Right cardiac atrium (tissue), 5 donors: Measurements from ENCODE around the gene OARD1. TPM values are rescaled to one million over a fixed set of nuclear protein-coding genes. Genes with fewer than 3 reads are reported as not detected.

Experiments
- ATAC-seq, 2 donors: fragments of 200-7000 bp; cut with Tn5 transposase; one replicate each; pipeline versions ENCODE4 v1.8.0 to v1.9.1; 2020; ENCODE audit warnings: moderate library complexity in 2 of 2, mild to moderate bottlenecking in 1 of 2
- DNase-seq, 3 donors: peaks; one replicate each; pipeline ENCODE4 v3.0.0-alpha.2; 2020
- H3K27ac ChIP-seq: one replicate; pipeline ENCODE4 v1.5.1; 2013; ENCODE audit warnings: mild to moderate bottlenecking, low read length, control low read depth, moderate library complexity
- H3K27me3 ChIP-seq: one replicate; pipeline ENCODE4 v1.6.1; 2013; ENCODE audit not compliant: control insufficient read depth, insufficient read depth
- H3K4me1 ChIP-seq: one replicate; pipeline ENCODE4 v1.6.1; 2013; ENCODE audit warnings: low read length; ENCODE audit not compliant: control insufficient read depth, insufficient read depth
- H3K4me3 ChIP-seq: one replicate; pipeline ENCODE4 v1.5.1; 2013; ENCODE audit warnings: low read length, control low read depth
- H3K9me3 ChIP-seq: one replicate; pipeline ENCODE4 v1.6.1; 2013; ENCODE audit warnings: low read length; ENCODE audit not compliant: control insufficient read depth
- WGBS: extraction: QIAGEN DNeasy Blood & Tissue Kit; methylation state at CpG from one replicate; pipeline ENCODE4 v1.1.7; 2013; 5-methylcytosine and 5-hydroxymethylcytosine counted together
- intact Hi-C, 4 donors: fragments of 100-400 bp; cut with DNase I; formaldehyde crosslinking; loops; one replicate each; pipeline versions ENCODE4 v1.11.0 to v1.14.0; 2022 to 2023
- polyA plus RNA-seq: library from polyadenylated mRNA; stranded (reverse); fragments of 200-250 nt; gene quantifications from one replicate; pipeline ENCODE4 v1.2.3, GENCODE V29; 2013
- total RNA-seq, 4 donors: library from RNA; stranded (reverse); fragmentation: NEBNext Ultra II Directional; extraction: Animal tissue kit (Norgen Biotek cat#: 25700); gene quantifications; one replicate each; pipeline ENCODE4 v1.2.1, GENCODE V29; 2021
- donor health status: healthy with polysubstance abuse.
- donor health status: DM: no; HTN: yes; CAD: no.
- donor health status: DM: no; HTN: no; CAD: no.
- donor health status: DM: no; HTN: yes; CAD: no; lungs with severe emphysema.
- donor health status: DM: yes; HTN: yes; CAD: no.

The OARD1 gene
- total and polyA plus RNA-seq, 5 donors, result 15.1 to 27.8 (median 19.0) TPM

- Histone ChIP-seq H3K27me3 (no peaks in the 10 kb centered on the region), H3K27ac (no peak overlapping the region), H3K4me3 (no peak overlapping the region), H3K4me1 (no peaks in the 10 kb centered on the region), H3K9me3 (no peaks in the 10 kb centered on the region)
- intact Hi-C loops, result no loop called here
- no peak for ATAC-seq
- WGBS, result 95% methylated on average over 4 of the region's 4 CpGs
- no peak for DNase-seq
Measured at GRCh38 chr6:41092421-41093140, 20.4 kb upstream of the OARD1 start.

- intact Hi-C loops, result no loop called here
Measured at GRCh38 chr6:41090841-41091761, 18.9 kb upstream of the OARD1 start.

GRCh38 chr6:41088451-41088850, 16.3 kb upstream of the OARD1 start:
- intact Hi-C loops, result no loop called here
- Histone ChIP-seq H3K9me3 (no peaks in the 10 kb centered on the region), H3K27me3 (no peaks in the 10 kb centered on the region), H3K4me1 (no peaks in the 10 kb centered on the region), H3K27ac (no peak overlapping the region), H3K4me3 (no peak overlapping the region)
- no peak for ATAC-seq
- 96% methylated on average over 4 of the region's 4 CpGs for WGBS
- no peak for DNase-seq

More at GRCh38 chr6:41090841-41091761, 18.9 kb upstream of the OARD1 start:
- no peak for DNase-seq
- H3K27me3 ChIP-seq, result no peaks in the 10 kb centered on the region
- no peak overlapping the region for H3K4me3 ChIP-seq
- H3K9me3 ChIP-seq, result no peaks in the 10 kb centered on the region
- no peaks in the 10 kb centered on the region for H3K4me1 ChIP-seq
- H3K27ac ChIP-seq, result no peak overlapping the region
- 29% methylated on average over 1 of the region's 1 CpG for WGBS
- no peak for ATAC-seq

GRCh38 chr6:41085182-41085581, 13.0 kb upstream of the OARD1 start:
- H3K27ac ChIP-seq, result no peak overlapping the region
- ATAC-seq (no peak), DNase-seq (no peak)
- no peak overlapping the region for H3K4me3 ChIP-seq
- no peaks in the 10 kb centered on the region for H3K4me1 ChIP-seq
- H3K9me3 ChIP-seq, result no peaks in the 10 kb centered on the region
- intact Hi-C loops, result no loop called here
- H3K27me3 ChIP-seq, result no peaks in the 10 kb centered on the region

- Histone ChIP-seq H3K4me1 (no peaks in the 10 kb centered on the region), H3K27me3 (no peaks in the 10 kb centered on the region), H3K27ac (no peak overlapping the region), H3K9me3 (no peaks in the 10 kb centered on the region), H3K4me3 (no peak overlapping the region)
- DNase-seq, result no peak
- intact Hi-C loops, result no loop called here
- ATAC-seq, result no peak
Measured at GRCh38 chr6:41083072-41083471, 10.9 kb upstream of the OARD1 start.

GRCh38 chr6:41080621-41081020, 8.5 kb upstream of the OARD1 start:
- DNase-seq (no peak), ATAC-seq (no peak)
- Histone ChIP-seq H3K4me1 (no peaks in the 10 kb centered on the region), H3K27me3 (no peaks in the 10 kb centered on the region), H3K9me3 (no peaks in the 10 kb centered on the region), H3K4me3 (no peak overlapping the region), H3K27ac (no peak overlapping the region)
- intact Hi-C loops, result no loop called here
- WGBS, result 80% methylated on average over 2 of the region's 2 CpGs

GRCh38 chr6:41079080-41079479, 6.9 kb upstream of the OARD1 start:
- no peak for ATAC-seq
- WGBS, result 98% methylated on average over 1 of the region's 1 CpG

GRCh38 chr6:41078101-41078500, 5.9 kb upstream of the OARD1 start:
- Histone ChIP-seq H3K27ac (no peak overlapping the region), H3K9me3 (no peaks in the 10 kb centered on the region), H3K27me3 (no peaks in the 10 kb centered on the region), H3K4me3 (no peak overlapping the region), H3K4me1 (peaks cover 3% of the 10 kb centered on the region)
- ATAC-seq, result no peak
- intact Hi-C loops, result no loop called here
- 89% methylated on average over 3 of the region's 3 CpGs for WGBS
- DNase-seq, result no peak

More at GRCh38 chr6:41079080-41079479, 6.9 kb upstream of the OARD1 start:
- Histone ChIP-seq H3K4me3 (no peak overlapping the region), H3K4me1 (peaks cover 3% of the 10 kb centered on the region), H3K27ac (no peak overlapping the region), H3K27me3 (no peaks in the 10 kb centered on the region), H3K9me3 (no peaks in the 10 kb centered on the region)
- intact Hi-C loops, result no loop called here
- DNase-seq, result no peak

- 90% methylated on average over 2 of the region's 2 CpGs for WGBS
- Histone ChIP-seq H3K27me3 (no peaks in the 10 kb centered on the region), H3K27ac (no peak overlapping the region), H3K9me3 (no peaks in the 10 kb centered on the region), H3K4me3 (no peak overlapping the region), H3K4me1 (peaks cover 3% of the 10 kb centered on the region)
- no peak for DNase-seq
- no peak for ATAC-seq
- intact Hi-C loops, result no loop called here
Measured at GRCh38 chr6:41077536-41077935, 5.4 kb upstream of the OARD1 start.

- 42% methylated on average over 4 of the region's 4 CpGs for WGBS
- Histone ChIP-seq H3K27ac (no peak overlapping the region), H3K9me3 (no peaks in the 10 kb centered on the region), H3K4me3 (no peak overlapping the region), H3K27me3 (no peaks in the 10 kb centered on the region), H3K4me1 (peaks cover 3% of the 10 kb centered on the region)
- no peak for ATAC-seq
- intact Hi-C loops, result no loop called here
- no peak for DNase-seq
Measured at GRCh38 chr6:41075651-41076626, 3.8 kb upstream of the OARD1 start.
